K562 (cell line): ENCODE results near the gene TULP3. TPM values are rescaled to one million over a fixed set of nuclear protein-coding genes. Genes with fewer than 3 reads are reported as not detected.

Experiments used
- polyA plus RNA-seq, 8 experiments: library from polyadenylated mRNA; depleted of rRNA in 4 of 8; stranded (reverse) in 5 of 8; unstranded in 3 of 8; fragments of >200 nt; fragmentation: Nextera tagmentation in 2 of 8; fragmentation: Illumina TruSeq in 1 of 8; extraction: Ambion mirVana in 2 of 8; extraction: Trizol in 1 of 8; gene quantifications; 2 replicates each; pipeline versions ENCODE4 v1.2.1 to v1.2.3, GENCODE V29; 2011 to 2014; ENCODE audit warnings: inconsistent platforms in 1 of 8, missing spikeins in 1 of 8
- small RNA-seq: library from RNA; depleted of rRNA; stranded (forward); fragments of <200 nt; gene quantifications from one replicate; pipeline ENCODE3, GENCODE V24; 2014
- total RNA-seq, 7 experiments: library from RNA; depleted of rRNA in 6 of 7; stranded (reverse); fragments of >200 nt in 6 of 7; fragmentation: Illumina TruSeq in 2 of 7; extraction: Trizol in 2 of 7; gene quantifications; 2 replicates each; pipeline versions ENCODE4 v1.2.1 to v1.2.3, GENCODE V29; 2011 to 2021; ENCODE audit warnings: low replicate concordance in 1 of 7

TULP3 gene
- total and polyA plus RNA-seq, 9 of the 15 experiments (the other 6 are each of a cell fraction or from before 2014, with no cell fraction given), result 3.6 to 13.3 (median 7.3) TPM

Small RNAs within 50 kb of the gene (small RNA-seq; reads per million reads assigned to genes)
- gene RNU6-1315P, result not detected

Other genes starting within 250 kb of the TULP3 start
Only the 7 nearest of the 8 such genes appear.
- gene FKBP4, start 95.9 kb upstream of the TULP3 start, total RNA-seq (2014; rRNA removed), result 89.5 and 124 TPM in 2 replicates
- 98.1 and 105 TPM in 2 replicates for gene FKBP4, start 95.9 kb upstream of the TULP3 start, total RNA-seq (2014; rRNA removed; fragmentation: Illumina TruSeq; extraction: Trizol)
- gene FKBP4, start 95.9 kb upstream of the TULP3 start, total RNA-seq (2015; rRNA removed; fragmentation: Illumina TruSeq; extraction: Trizol), result 98.5 and 98.7 TPM in 2 replicates
- gene FKBP4, start 95.9 kb upstream of the TULP3 start, total RNA-seq (2021), result 154 and 158 TPM in 2 replicates
- 70.7 and 90.1 TPM in 2 replicates for gene FKBP4, start 95.9 kb upstream of the TULP3 start, polyA plus RNA-seq (2011; rRNA removed)
- 115 and 144 TPM in 2 replicates for gene FKBP4, start 95.9 kb upstream of the TULP3 start, polyA plus RNA-seq (2014; fragmentation: Illumina TruSeq; extraction: Trizol)
- gene FKBP4, start 95.9 kb upstream of the TULP3 start, polyA plus RNA-seq (2014; fragmentation: Nextera tagmentation; extraction: Ambion mirVana), result 10 to 100 TPM; 16.3 to 30.9 TPM
- 82.4 and 90.7 TPM in 2 replicates for gene FKBP4, start 95.9 kb upstream of the TULP3 start, polyA plus RNA-seq (2014; rRNA removed)
- gene ITFG2, start 78.2 kb upstream of the TULP3 start, total RNA-seq (2014; rRNA removed), result 18.3 and 23.3 TPM in 2 replicates
- gene ITFG2, start 78.2 kb upstream of the TULP3 start, total RNA-seq (2014; rRNA removed; fragmentation: Illumina TruSeq; extraction: Trizol), result 14.5 and 15.0 TPM in 2 replicates
- gene ITFG2, start 78.2 kb upstream of the TULP3 start, total RNA-seq (2015; rRNA removed; fragmentation: Illumina TruSeq; extraction: Trizol), result 17.7 and 18.9 TPM in 2 replicates
- 18.2 and 20.0 TPM in 2 replicates for gene ITFG2, start 78.2 kb upstream of the TULP3 start, total RNA-seq (2021)
- gene ITFG2, start 78.2 kb upstream of the TULP3 start, polyA plus RNA-seq (2011; rRNA removed), result 14.2 and 15.3 TPM in 2 replicates
- gene ITFG2, start 78.2 kb upstream of the TULP3 start, polyA plus RNA-seq (2014; fragmentation: Illumina TruSeq; extraction: Trizol), result 19.4 and 30.3 TPM in 2 replicates
- gene ITFG2, start 78.2 kb upstream of the TULP3 start, polyA plus RNA-seq (2014; fragmentation: Nextera tagmentation; extraction: Ambion mirVana), result 10 to 100 TPM; 21.7 to 22.8 TPM
- 19.9 and 31.1 TPM in 2 replicates for gene ITFG2, start 78.2 kb upstream of the TULP3 start, polyA plus RNA-seq (2014; rRNA removed)
- gene NRIP2, start 55.9 kb upstream of the TULP3 start, total RNA-seq (2014; rRNA removed), result not detected in 2 replicates
- gene NRIP2, start 55.9 kb upstream of the TULP3 start, total RNA-seq (2014; rRNA removed; fragmentation: Illumina TruSeq; extraction: Trizol), result not detected in 2 replicates
- not detected in 2 replicates for gene NRIP2, start 55.9 kb upstream of the TULP3 start, total RNA-seq (2015; rRNA removed; fragmentation: Illumina TruSeq; extraction: Trizol)
- gene NRIP2, start 55.9 kb upstream of the TULP3 start, total RNA-seq (2021), result not detected in 2 replicates
- gene NRIP2, start 55.9 kb upstream of the TULP3 start, polyA plus RNA-seq (2011; rRNA removed), result 0.03 TPM in 1 of 2 replicates, not detected in the other
- not detected in 2 replicates for gene NRIP2, start 55.9 kb upstream of the TULP3 start, polyA plus RNA-seq (2014; fragmentation: Illumina TruSeq; extraction: Trizol)
- under 1 TPM; 0.07 to 0.10 TPM for gene NRIP2, start 55.9 kb upstream of the TULP3 start, polyA plus RNA-seq (2014; fragmentation: Nextera tagmentation; extraction: Ambion mirVana)
- gene NRIP2, start 55.9 kb upstream of the TULP3 start, polyA plus RNA-seq (2014; rRNA removed), result not detected in 2 replicates
- not detected in 2 replicates for gene TEX52, start 33.9 kb upstream of the TULP3 start, total RNA-seq (2014; rRNA removed)
- gene TEX52, start 33.9 kb upstream of the TULP3 start, total RNA-seq (2014; rRNA removed; fragmentation: Illumina TruSeq; extraction: Trizol), result not detected in 2 replicates
- not detected in 2 replicates for gene TEX52, start 33.9 kb upstream of the TULP3 start, total RNA-seq (2015; rRNA removed; fragmentation: Illumina TruSeq; extraction: Trizol)
- gene TEX52, start 33.9 kb upstream of the TULP3 start, total RNA-seq (2021), result not detected in 2 replicates
- gene TEX52, start 33.9 kb upstream of the TULP3 start, polyA plus RNA-seq (2011; rRNA removed), result not detected in 2 replicates
- not detected in 2 replicates for gene TEX52, start 33.9 kb upstream of the TULP3 start, polyA plus RNA-seq (2014; fragmentation: Illumina TruSeq; extraction: Trizol)
- not detected for gene TEX52, start 33.9 kb upstream of the TULP3 start, polyA plus RNA-seq (2014; fragmentation: Nextera tagmentation; extraction: Ambion mirVana)
- gene TEX52, start 33.9 kb upstream of the TULP3 start, polyA plus RNA-seq (2014; rRNA removed), result not detected in 2 replicates
- gene FOXM1, start 13.7 kb upstream of the TULP3 start, total RNA-seq (2014; rRNA removed), result 16.8 and 21.5 TPM in 2 replicates
- 15.7 and 17.2 TPM in 2 replicates for gene FOXM1, start 13.7 kb upstream of the TULP3 start, total RNA-seq (2014; rRNA removed; fragmentation: Illumina TruSeq; extraction: Trizol)
- 18.1 and 18.6 TPM in 2 replicates for gene FOXM1, start 13.7 kb upstream of the TULP3 start, total RNA-seq (2015; rRNA removed; fragmentation: Illumina TruSeq; extraction: Trizol)
- 34.2 and 42.8 TPM in 2 replicates for gene FOXM1, start 13.7 kb upstream of the TULP3 start, total RNA-seq (2021)
- gene FOXM1, start 13.7 kb upstream of the TULP3 start, polyA plus RNA-seq (2011; rRNA removed), result 10.5 and 14.1 TPM in 2 replicates
- 41.7 and 46.9 TPM in 2 replicates for gene FOXM1, start 13.7 kb upstream of the TULP3 start, polyA plus RNA-seq (2014; fragmentation: Illumina TruSeq; extraction: Trizol)
- gene FOXM1, start 13.7 kb upstream of the TULP3 start, polyA plus RNA-seq (2014; fragmentation: Nextera tagmentation; extraction: Ambion mirVana), result 1 to 10 TPM; 8.9 to 9.5 TPM
- gene FOXM1, start 13.7 kb upstream of the TULP3 start, polyA plus RNA-seq (2014; rRNA removed), result 18.5 and 18.7 TPM in 2 replicates
- 27.0 and 28.2 TPM in 2 replicates for gene RHNO1, start 13.7 kb upstream of the TULP3 start, total RNA-seq (2014; rRNA removed)
- gene RHNO1, start 13.7 kb upstream of the TULP3 start, total RNA-seq (2014; rRNA removed; fragmentation: Illumina TruSeq; extraction: Trizol), result 28.8 and 33.4 TPM in 2 replicates
- 29.1 and 29.6 TPM in 2 replicates for gene RHNO1, start 13.7 kb upstream of the TULP3 start, total RNA-seq (2015; rRNA removed; fragmentation: Illumina TruSeq; extraction: Trizol)
- 21.8 and 25.2 TPM in 2 replicates for gene RHNO1, start 13.7 kb upstream of the TULP3 start, total RNA-seq (2021)
- gene RHNO1, start 13.7 kb upstream of the TULP3 start, polyA plus RNA-seq (2011; rRNA removed), result 53.9 and 62.7 TPM in 2 replicates
- 40.3 and 45.4 TPM in 2 replicates for gene RHNO1, start 13.7 kb upstream of the TULP3 start, polyA plus RNA-seq (2014; fragmentation: Illumina TruSeq; extraction: Trizol)
- gene RHNO1, start 13.7 kb upstream of the TULP3 start, polyA plus RNA-seq (2014; fragmentation: Nextera tagmentation; extraction: Ambion mirVana), result 10 to 100 TPM; 20.8 to 30.7 TPM
- gene RHNO1, start 13.7 kb upstream of the TULP3 start, polyA plus RNA-seq (2014; rRNA removed), result 27.3 and 29.5 TPM in 2 replicates
- 23.9 and 27.2 TPM in 2 replicates for gene TEAD4, start 68.5 kb downstream of the TULP3 start, total RNA-seq (2014; rRNA removed)
- 13.4 and 15.7 TPM in 2 replicates for gene TEAD4, start 68.5 kb downstream of the TULP3 start, total RNA-seq (2014; rRNA removed; fragmentation: Illumina TruSeq; extraction: Trizol)
- gene TEAD4, start 68.5 kb downstream of the TULP3 start, total RNA-seq (2015; rRNA removed; fragmentation: Illumina TruSeq; extraction: Trizol), result 15.1 and 16.1 TPM in 2 replicates
- gene TEAD4, start 68.5 kb downstream of the TULP3 start, total RNA-seq (2021), result 38.6 and 40.0 TPM in 2 replicates
- 17.0 and 21.3 TPM in 2 replicates for gene TEAD4, start 68.5 kb downstream of the TULP3 start, polyA plus RNA-seq (2011; rRNA removed)
- 23.7 and 30.8 TPM in 2 replicates for gene TEAD4, start 68.5 kb downstream of the TULP3 start, polyA plus RNA-seq (2014; fragmentation: Illumina TruSeq; extraction: Trizol)
- 1 to 10 TPM in 1 of 2 experiments, under 1 TPM in 1; 0.82 to 1.3 TPM for gene TEAD4, start 68.5 kb downstream of the TULP3 start, polyA plus RNA-seq (2014; fragmentation: Nextera tagmentation; extraction: Ambion mirVana)
- 29.6 and 31.8 TPM in 2 replicates for gene TEAD4, start 68.5 kb downstream of the TULP3 start, polyA plus RNA-seq (2014; rRNA removed)